Mucosa of descending colon (tissue), 3 donors: Measurements from ENCODE around the gene RASSF7. TPM values are rescaled to one million over a fixed set of nuclear protein-coding genes. Genes with fewer than 3 reads are reported as not detected.

ENCODE experiments used
- ATAC-seq: fragments of 200-7000 bp; cut with Tn5 transposase; one replicate; pipeline ENCODE4 v1.9.1; 2020; ENCODE audit warnings: mild to moderate bottlenecking, moderate library complexity
- DNase-seq, 3 donors: peaks; one replicate each; pipeline ENCODE4 v3.0.0-alpha.2; 2020
- H3K36me3 ChIP-seq: fragments of 200-600 bp; one replicate; pipeline ENCODE4 v1.8.0; 2021; ENCODE audit warnings: low read depth, mild to moderate bottlenecking
- H3K4me1 ChIP-seq: fragments of 200-600 bp; one replicate; pipeline ENCODE4 v1.8.0; 2021; ENCODE audit warnings: low read depth, mild to moderate bottlenecking
- H3K4me3 ChIP-seq: fragments of 200-600 bp; one replicate; pipeline ENCODE4 v1.8.0; 2021; ENCODE audit warnings: mild to moderate bottlenecking
- H3K9me3 ChIP-seq: fragments of 200-600 bp; one replicate; pipeline ENCODE4 v1.8.0; 2021; ENCODE audit warnings: mild to moderate bottlenecking
- CTCF ChIP-seq: fragments of 200-600 bp; IDR thresholded peaks from one replicate; pipeline ENCODE4 v1.8.0; 2022; ENCODE audit warnings: antibody characterized with exemption, mild to moderate bottlenecking
- intact Hi-C, 2 donors: fragments of 100-400 bp; cut with DNase I in 1 of 2; cut with micrococcal nuclease in 1 of 2; formaldehyde crosslinking; loops; one replicate each; pipeline versions ENCODE4 v1.11.0 to v1.11.1; 2022; cut with DNase I, micrococcal nuclease
- total RNA-seq, 3 donors: library from RNA; stranded (reverse); fragmentation: NEBNext Ultra II Directional in 2 of 3; extraction: Animal tissue kit (Norgen Biotek cat#: 25700) in 2 of 3; gene quantifications; one replicate each; pipeline versions ENCODE4 v1.2.1 to v1.2.4, GENCODE V29; 2021 to 2023
- donor health status: DM: no; HTN: no; CAD: no; lungs with moderate emphysema.
- donor health status: DM: no; HTN: no; CAD: no.
- donor health status: DM: no; HTN: yes; CAD: no.

RASSF7 gene
- total RNA-seq, 3 donors from 2014 or later: 45.7 to 108 (median 83.7) TPM

- DNase-seq (peak in 1 of 3 donors; percentile 19), ATAC-seq (no peak)
- H3K4me3 ChIP-seq: no peak overlapping the region
- H3K9me3 ChIP-seq: no peaks in the 10 kb centered on the region
- H3K36me3 ChIP-seq: peaks cover 4% of the 10 kb centered on the region
- no peak for TF ChIP-seq CTCF
- H3K4me1 ChIP-seq: no peaks in the 10 kb centered on the region
- intact Hi-C loops: no loop called here
Observed at GRCh38 chr11:598005-598680, 37.4 kb downstream of the RASSF7 start.

GRCh38 chr11:601573-602245 lies 40.9 kb downstream of the RASSF7 start:
- H3K4me3 ChIP-seq: no peak overlapping the region
- no peak for TF ChIP-seq CTCF
- intact Hi-C loops: no loop called here
- H3K36me3 ChIP-seq: peaks cover 19% of the 10 kb centered on the region
- no peaks in the 10 kb centered on the region for H3K4me1 ChIP-seq
- H3K9me3 ChIP-seq: no peaks in the 10 kb centered on the region
- ATAC-seq: no peak
- DNase-seq: peak in 1 of 3 donors; percentile 19

GRCh38 chr11:603154-603553 lies 42.4 kb downstream of the RASSF7 start:
- no peak overlapping the region for H3K4me3 ChIP-seq
- peaks cover 19% of the 10 kb centered on the region for H3K36me3 ChIP-seq
- no peaks in the 10 kb centered on the region for H3K4me1 ChIP-seq
- DNase-seq (no peak), ATAC-seq (no peak)
- TF ChIP-seq CTCF: no peak
- intact Hi-C loops: no loop called here
- H3K9me3 ChIP-seq: no peaks in the 10 kb centered on the region

GRCh38 chr11:605286-606129 lies 44.7 kb downstream of the RASSF7 start:
- H3K4me3 ChIP-seq: no peak overlapping the region
- no peak for TF ChIP-seq CTCF
- intact Hi-C loops: no loop called here
- no peaks in the 10 kb centered on the region for H3K9me3 ChIP-seq
- peaks cover 19% of the 10 kb centered on the region for H3K36me3 ChIP-seq
- ATAC-seq: no peak
- no peaks in the 10 kb centered on the region for H3K4me1 ChIP-seq
- DNase-seq: peak in 2 of 3 donors; percentile 16 to 48

- intact Hi-C loops: no loop called here
- ATAC-seq (peak; percentile 22), DNase-seq (peak in 2 of 3 donors; percentile 40 to 61)
- Histone ChIP-seq H3K9me3 (no peaks in the 10 kb centered on the region), H3K4me1 (no peaks in the 10 kb centered on the region), H3K4me3 (no peak overlapping the region), H3K36me3 (peaks cover 19% of the 10 kb centered on the region)
- no peak for TF ChIP-seq CTCF
Observed at GRCh38 chr11:606245-606644, 45.5 kb downstream of the RASSF7 start.
